Loucy (cell line): ENCODE results near the gene GOLGA1.

ENCODE experiments used
- EZH2phosphoT487 ChIP-seq: fragments of 200-600 bp; IDR thresholded peaks from 2 replicates; pipeline ENCODE4 v1.6.1; 2018; ENCODE audit warnings: antibody characterized with exemption, mild to moderate bottlenecking, moderate library complexity, borderline replicate concordance
- TF ChIP-seq, protein P1 (sequence below): fragments of 200-600 bp; sonication (generic); conservative IDR thresholded peaks from 2 replicates; pipeline ENCODE4 v1.5.1; 2014; ENCODE audit warnings: mild to moderate bottlenecking, antibody characterized with exemption, low read length

DNA sequence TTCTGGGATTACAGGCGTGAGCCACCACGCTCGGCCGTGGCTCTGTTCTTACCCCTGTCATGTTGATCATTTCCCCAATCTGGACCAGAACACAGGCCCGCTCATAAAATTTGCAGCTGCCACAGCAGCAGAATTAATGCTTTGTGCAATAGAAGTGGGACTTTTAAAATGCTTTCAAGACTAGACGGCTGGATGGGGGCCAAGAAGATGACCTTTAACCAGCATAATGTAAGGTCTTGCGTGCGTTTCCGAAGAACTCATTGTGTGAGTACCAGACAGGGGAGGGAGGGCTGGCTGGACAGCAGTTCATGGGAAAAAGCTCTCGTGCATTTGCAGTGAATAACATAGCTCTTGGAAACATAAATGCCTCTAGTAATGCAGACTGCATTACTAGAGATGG, 91.1 kb downstream of the GOLGA1 start:
- TF ChIP-seq, protein P1, sequence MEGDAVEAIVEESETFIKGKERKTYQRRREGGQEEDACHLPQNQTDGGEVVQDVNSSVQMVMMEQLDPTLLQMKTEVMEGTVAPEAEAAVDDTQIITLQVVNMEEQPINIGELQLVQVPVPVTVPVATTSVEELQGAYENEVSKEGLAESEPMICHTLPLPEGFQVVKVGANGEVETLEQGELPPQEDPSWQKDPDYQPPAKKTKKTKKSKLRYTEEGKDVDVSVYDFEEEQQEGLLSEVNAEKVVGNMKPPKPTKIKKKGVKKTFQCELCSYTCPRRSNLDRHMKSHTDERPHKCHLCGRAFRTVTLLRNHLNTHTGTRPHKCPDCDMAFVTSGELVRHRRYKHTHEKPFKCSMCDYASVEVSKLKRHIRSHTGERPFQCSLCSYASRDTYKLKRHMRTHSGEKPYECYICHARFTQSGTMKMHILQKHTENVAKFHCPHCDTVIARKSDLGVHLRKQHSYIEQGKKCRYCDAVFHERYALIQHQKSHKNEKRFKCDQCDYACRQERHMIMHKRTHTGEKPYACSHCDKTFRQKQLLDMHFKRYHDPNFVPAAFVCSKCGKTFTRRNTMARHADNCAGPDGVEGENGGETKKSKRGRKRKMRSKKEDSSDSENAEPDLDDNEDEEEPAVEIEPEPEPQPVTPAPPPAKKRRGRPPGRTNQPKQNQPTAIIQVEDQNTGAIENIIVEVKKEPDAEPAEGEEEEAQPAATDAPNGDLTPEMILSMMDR = no peak
- TF ChIP-seq EZH2phosphoT487 = no peak
